WTC11 (cell line): ENCODE measurements around the gene ADAMTS15. TPM values are rescaled to one million over a fixed set of nuclear protein-coding genes. Genes with fewer than 3 reads are reported as not detected.

Experiments used
- ATAC-seq: fragments of 200-7000 bp; cut with Tn5 transposase; 2 replicates; pipeline ENCODE4 v1.10.0; 2021; ENCODE audit warnings: mild to moderate bottlenecking, moderate library complexity
- CTCF ChIA-PET: fragments of 300-600 bp; sonication (Branson Sonifier 250); formaldehyde crosslinking; loops from one replicate; lab custom pipeline; 2021; ENCODE audit warnings: antibody characterized with exemption; lab: Charles Lee
- POLR2A ChIA-PET: fragments of 350-600 bp; sonication (Branson Sonifier 250); formaldehyde crosslinking; loops from one replicate; lab custom pipeline; 2021; ENCODE audit warnings: antibody characterized with exemption; lab: Charles Lee
- DNase-seq: peaks from one replicate; pipeline ENCODE4 v3.0.0; 2021; ENCODE audit warnings: low spot score
- H3K27ac Mint-ChIP-seq: 2 replicates; pipeline ENCODE4 v1.8.0; 2021; ENCODE audit warnings: mixed read lengths
- H3K27me3 Mint-ChIP-seq: 2 replicates; pipeline ENCODE4 v1.8.0; 2021; ENCODE audit warnings: low read depth, mild to moderate bottlenecking, moderate library complexity, mixed read lengths
- H3K36me3 Mint-ChIP-seq: 2 replicates; pipeline ENCODE4 v1.8.0; 2021; ENCODE audit warnings: mixed read lengths
- H3K4me1 Mint-ChIP-seq: 2 replicates; pipeline ENCODE4 v1.8.0; 2022; ENCODE audit warnings: mixed read lengths
- H3K4me3 Mint-ChIP-seq: 2 replicates; pipeline ENCODE4 v1.8.0; 2021; ENCODE audit warnings: mild to moderate bottlenecking, moderate library complexity, mixed read lengths
- H3K9me3 Mint-ChIP-seq: 2 replicates; pipeline ENCODE4 v1.8.0; 2021; ENCODE audit warnings: mixed read lengths
- CBFB ChIP-seq: sonication (generic); formaldehyde crosslinking; IDR thresholded peaks from 2 replicates; pipeline ENCODE4 v1.8.1; 2022; ENCODE audit warnings: mild to moderate bottlenecking, low read depth, missing genetic modification reagents
- ESRRA ChIP-seq: sonication (generic); formaldehyde crosslinking; IDR thresholded peaks from 2 replicates; pipeline ENCODE4 v1.8.1; 2022; ENCODE audit warnings: mild to moderate bottlenecking, missing genetic modification reagents, borderline replicate concordance
- NFATC4 ChIP-seq: fragments of 250-450 bp; sonication (Bioruptor Pico); IDR thresholded peaks from 2 replicates; pipeline ENCODE4 v1.9.0; 2021; ENCODE audit warnings: mild to moderate bottlenecking
- OVOL2 ChIP-seq: fragments of 250-450 bp; sonication (Bioruptor Pico); IDR thresholded peaks from 2 replicates; pipeline ENCODE4 v1.9.0; 2021; ENCODE audit warnings: mild to moderate bottlenecking, borderline replicate concordance
- PRRX2 ChIP-seq: fragments of 250-450 bp; sonication (Bioruptor Pico); IDR thresholded peaks from 2 replicates; pipeline ENCODE4 v1.8.0; 2021; ENCODE audit warnings: mild to moderate bottlenecking
- total RNA-seq: library from RNA; stranded (reverse); gene quantifications from 3 replicates; pipeline ENCODE4 v1.2.3, GENCODE V29; 2021
- TF ChIP-seq, protein P1 (sequence below): sonication (generic); formaldehyde crosslinking; IDR thresholded peaks from 2 replicates; pipeline ENCODE4 v1.8.0; 2022; ENCODE audit warnings: mild to moderate bottlenecking, missing genetic modification reagents
- TF ChIP-seq, protein P2 (sequence below): sonication (generic); formaldehyde crosslinking; IDR thresholded peaks from 2 replicates; pipeline ENCODE4 v1.8.1; 2022; ENCODE audit warnings: low read depth, mild to moderate bottlenecking, moderate library complexity, missing genetic modification reagents, borderline replicate concordance
- TF ChIP-seq, protein P3 (sequence below): sonication (generic); formaldehyde crosslinking; IDR thresholded peaks from 2 replicates; pipeline ENCODE4 v1.8.1; 2022; ENCODE audit warnings: mild to moderate bottlenecking, missing genetic modification reagents, moderate library complexity, borderline replicate concordance
- TF ChIP-seq, protein P4 (sequence below): sonication (generic); formaldehyde crosslinking; IDR thresholded peaks from 2 replicates; pipeline ENCODE4 v1.8.1; 2022; ENCODE audit warnings: low read depth, missing genetic modification reagents, borderline replicate concordance
- TF ChIP-seq, protein P5 (sequence below): fragments of 250-450 bp; sonication (Bioruptor Pico); conservative IDR thresholded peaks from 2 replicates; pipeline ENCODE4 v1.9.0; 2021; ENCODE audit warnings: mild to moderate bottlenecking

Gene ADAMTS15
- total RNA-seq, 1 experiment from 2014 or later = 3.7 TPM

DNA sequence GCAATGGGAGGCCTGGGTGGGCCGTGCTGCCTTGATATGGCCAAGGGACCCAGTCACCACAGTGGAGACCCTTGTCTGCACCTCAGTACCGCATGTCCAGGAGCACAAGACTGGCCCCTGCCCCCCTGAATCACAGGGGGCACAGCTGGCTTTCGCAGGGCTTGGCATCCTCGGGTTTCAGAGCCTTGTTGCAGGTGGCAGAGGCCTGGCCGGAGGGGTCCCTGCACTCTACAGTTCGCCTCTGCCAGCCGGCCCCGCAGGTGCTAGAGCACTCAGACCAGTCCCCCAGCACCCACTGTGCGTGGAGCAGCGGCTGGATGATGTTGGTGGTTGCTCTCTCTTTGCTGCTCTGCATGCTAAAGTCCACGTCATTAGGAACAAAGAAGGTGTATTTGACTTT, 43.0 kb upstream of the ADAMTS15 start (continued):
- TF ChIP-seq, protein P1, sequence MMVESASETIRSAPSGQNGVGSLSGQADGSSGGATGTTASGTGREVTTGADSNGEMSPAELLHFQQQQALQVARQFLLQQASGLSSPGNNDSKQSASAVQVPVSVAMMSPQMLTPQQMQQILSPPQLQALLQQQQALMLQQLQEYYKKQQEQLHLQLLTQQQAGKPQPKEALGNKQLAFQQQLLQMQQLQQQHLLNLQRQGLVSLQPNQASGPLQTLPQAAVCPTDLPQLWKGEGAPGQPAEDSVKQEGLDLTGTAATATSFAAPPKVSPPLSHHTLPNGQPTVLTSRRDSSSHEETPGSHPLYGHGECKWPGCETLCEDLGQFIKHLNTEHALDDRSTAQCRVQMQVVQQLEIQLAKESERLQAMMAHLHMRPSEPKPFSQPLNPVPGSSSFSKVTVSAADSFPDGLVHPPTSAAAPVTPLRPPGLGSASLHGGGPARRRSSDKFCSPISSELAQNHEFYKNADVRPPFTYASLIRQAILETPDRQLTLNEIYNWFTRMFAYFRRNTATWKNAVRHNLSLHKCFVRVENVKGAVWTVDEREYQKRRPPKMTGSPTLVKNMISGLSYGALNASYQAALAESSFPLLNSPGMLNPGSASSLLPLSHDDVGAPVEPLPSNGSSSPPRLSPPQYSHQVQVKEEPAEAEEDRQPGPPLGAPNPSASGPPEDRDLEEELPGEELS (CRISPR knock-in tag) = no peak
- TF ChIP-seq OVOL2 (CRISPR knock-in tag) = no peak
- TF ChIP-seq, protein P2, sequence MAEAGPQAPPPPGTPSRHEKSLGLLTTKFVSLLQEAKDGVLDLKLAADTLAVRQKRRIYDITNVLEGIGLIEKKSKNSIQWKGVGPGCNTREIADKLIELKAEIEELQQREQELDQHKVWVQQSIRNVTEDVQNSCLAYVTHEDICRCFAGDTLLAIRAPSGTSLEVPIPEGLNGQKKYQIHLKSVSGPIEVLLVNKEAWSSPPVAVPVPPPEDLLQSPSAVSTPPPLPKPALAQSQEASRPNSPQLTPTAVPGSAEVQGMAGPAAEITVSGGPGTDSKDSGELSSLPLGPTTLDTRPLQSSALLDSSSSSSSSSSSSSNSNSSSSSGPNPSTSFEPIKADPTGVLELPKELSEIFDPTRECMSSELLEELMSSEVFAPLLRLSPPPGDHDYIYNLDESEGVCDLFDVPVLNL (CRISPR knock-in tag) = no peak
- TF ChIP-seq NFATC4 (CRISPR knock-in tag) = no peak

DNA sequence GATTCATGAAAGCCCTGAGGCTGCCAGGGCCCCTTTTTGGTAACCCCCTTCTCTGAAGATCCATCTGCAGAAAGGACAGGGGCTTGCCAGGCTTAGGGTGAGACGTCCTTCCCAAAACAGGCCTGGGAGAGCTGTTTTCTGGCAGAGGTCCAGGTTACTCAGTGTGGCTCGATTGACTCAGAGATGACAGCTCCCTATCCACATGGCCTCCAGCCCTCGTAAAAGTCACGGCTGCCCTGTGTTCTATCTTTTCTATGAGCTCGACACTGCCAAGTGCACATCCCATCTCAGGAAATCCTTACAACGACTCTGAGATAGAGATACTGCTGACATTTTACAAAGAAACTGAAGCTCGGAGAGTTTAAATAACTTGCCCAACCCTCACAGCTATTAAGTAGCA, 40.5 kb upstream of the ADAMTS15 start:
- Mint-ChIP-seq H3K4me3 (no peak overlapping the region), H3K27ac (no peak overlapping the region), H3K27me3 (peaks cover 4% of the 10 kb centered on the region), H3K4me1 (peaks cover 53% of the 10 kb centered on the region), H3K9me3 (no peaks in the 10 kb centered on the region), H3K36me3 (peaks cover 9% of the 10 kb centered on the region)
- no peak for ATAC-seq
- CTCF ChIA-PET = interaction anchor here (0.8 to 2.7 kb wide), 2 partner anchors 23 to 195 kb away, joined by 3 to 9 read pairs; no protein-coding TSS in a partner anchor
- POLR2A ChIA-PET = no interaction called here
- TF ChIP-seq, protein P3, sequence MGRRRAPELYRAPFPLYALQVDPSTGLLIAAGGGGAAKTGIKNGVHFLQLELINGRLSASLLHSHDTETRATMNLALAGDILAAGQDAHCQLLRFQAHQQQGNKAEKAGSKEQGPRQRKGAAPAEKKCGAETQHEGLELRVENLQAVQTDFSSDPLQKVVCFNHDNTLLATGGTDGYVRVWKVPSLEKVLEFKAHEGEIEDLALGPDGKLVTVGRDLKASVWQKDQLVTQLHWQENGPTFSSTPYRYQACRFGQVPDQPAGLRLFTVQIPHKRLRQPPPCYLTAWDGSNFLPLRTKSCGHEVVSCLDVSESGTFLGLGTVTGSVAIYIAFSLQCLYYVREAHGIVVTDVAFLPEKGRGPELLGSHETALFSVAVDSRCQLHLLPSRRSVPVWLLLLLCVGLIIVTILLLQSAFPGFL (CRISPR knock-in tag) = no peak
- TF ChIP-seq ESRRA (CRISPR knock-in tag) = no peak
- no peak for TF ChIP-seq CBFB
- DNase-seq = no peak

DNA sequence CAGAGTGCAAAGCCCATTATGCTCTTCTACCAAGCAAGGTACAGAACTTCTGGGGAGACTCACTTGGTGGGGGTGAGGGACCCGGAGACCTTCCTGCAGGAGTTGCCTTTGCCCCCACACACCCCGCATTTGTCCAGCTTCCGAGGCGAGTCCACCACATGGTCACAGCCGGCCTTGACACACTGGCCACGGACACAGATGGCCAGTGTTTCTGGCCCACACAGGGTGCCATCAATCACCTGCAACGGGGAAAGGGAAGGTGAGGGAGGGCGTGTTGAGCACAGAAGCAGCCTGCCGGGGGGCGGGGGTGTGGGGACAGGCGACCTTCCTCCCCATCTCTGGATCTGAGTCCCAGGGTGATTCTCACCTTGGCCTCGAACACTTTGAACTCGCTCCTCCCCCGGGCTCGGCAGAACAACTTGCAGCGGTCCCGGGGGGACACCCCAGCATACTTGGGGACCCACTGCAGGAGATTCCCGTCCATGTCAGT, 40.0 kb upstream of the ADAMTS15 start:
- Mint-ChIP-seq H3K27me3 (peaks cover 4% of the 10 kb centered on the region), H3K27ac (no peak overlapping the region), H3K9me3 (no peaks in the 10 kb centered on the region), H3K4me3 (no peak overlapping the region), H3K4me1 (peaks cover 53% of the 10 kb centered on the region), H3K36me3 (peaks cover 11% of the 10 kb centered on the region)
- ATAC-seq (no peak), DNase-seq (no peak)
- ChIA-PET CTCF (interaction anchor here (0.8 to 2.7 kb wide), 3 partner anchors 19 to 196 kb away, joined by 3 to 9 read pairs (median 3); no protein-coding TSS in a partner anchor), POLR2A (no interaction called here)
- TF ChIP-seq, protein P4, sequence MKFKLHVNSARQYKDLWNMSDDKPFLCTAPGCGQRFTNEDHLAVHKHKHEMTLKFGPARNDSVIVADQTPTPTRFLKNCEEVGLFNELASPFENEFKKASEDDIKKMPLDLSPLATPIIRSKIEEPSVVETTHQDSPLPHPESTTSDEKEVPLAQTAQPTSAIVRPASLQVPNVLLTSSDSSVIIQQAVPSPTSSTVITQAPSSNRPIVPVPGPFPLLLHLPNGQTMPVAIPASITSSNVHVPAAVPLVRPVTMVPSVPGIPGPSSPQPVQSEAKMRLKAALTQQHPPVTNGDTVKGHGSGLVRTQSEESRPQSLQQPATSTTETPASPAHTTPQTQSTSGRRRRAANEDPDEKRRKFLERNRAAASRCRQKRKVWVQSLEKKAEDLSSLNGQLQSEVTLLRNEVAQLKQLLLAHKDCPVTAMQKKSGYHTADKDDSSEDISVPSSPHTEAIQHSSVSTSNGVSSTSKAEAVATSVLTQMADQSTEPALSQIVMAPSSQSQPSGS (CRISPR knock-in tag) = no peak
- TF ChIP-seq PRRX2 (CRISPR knock-in tag) = no peak

DNA sequence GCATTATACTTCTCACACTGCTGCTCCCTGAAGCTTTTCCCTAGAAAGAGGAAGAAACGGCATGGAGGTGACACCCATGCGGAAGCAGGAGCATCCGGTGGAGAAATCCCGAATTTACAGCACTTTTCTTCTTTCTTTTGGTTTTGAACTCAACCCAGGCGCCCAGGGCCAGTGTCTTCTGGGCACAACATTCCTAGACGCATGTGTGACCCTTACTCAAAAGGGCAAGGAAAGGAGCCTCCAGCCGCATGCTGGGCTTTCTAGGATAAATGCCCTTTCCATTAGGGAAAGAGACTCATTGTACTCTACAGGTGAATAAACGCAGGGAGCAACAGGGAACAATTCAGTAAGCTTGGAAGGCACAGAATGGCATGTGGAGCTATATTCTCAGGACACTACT, 39.5 kb upstream of the ADAMTS15 start:
- DNase-seq (no peak), ATAC-seq (no peak)
- Mint-ChIP-seq H3K4me3 (no peak overlapping the region), H3K27me3 (peaks cover 4% of the 10 kb centered on the region), H3K36me3 (peaks cover 11% of the 10 kb centered on the region), H3K27ac (no peak overlapping the region), H3K4me1 (peaks cover 53% of the 10 kb centered on the region), H3K9me3 (no peaks in the 10 kb centered on the region)
- ChIA-PET CTCF (interaction anchor here (0.8 to 1.4 kb wide), 2 partner anchors 18 to 196 kb away, joined by 3 read pairs; no protein-coding TSS in a partner anchor), POLR2A (interaction anchor here (0.6 kb wide), 1 partner anchor 11 kb away, joined by 3 read pairs; no protein-coding TSS in a partner anchor)
- TF ChIP-seq, protein P5, sequence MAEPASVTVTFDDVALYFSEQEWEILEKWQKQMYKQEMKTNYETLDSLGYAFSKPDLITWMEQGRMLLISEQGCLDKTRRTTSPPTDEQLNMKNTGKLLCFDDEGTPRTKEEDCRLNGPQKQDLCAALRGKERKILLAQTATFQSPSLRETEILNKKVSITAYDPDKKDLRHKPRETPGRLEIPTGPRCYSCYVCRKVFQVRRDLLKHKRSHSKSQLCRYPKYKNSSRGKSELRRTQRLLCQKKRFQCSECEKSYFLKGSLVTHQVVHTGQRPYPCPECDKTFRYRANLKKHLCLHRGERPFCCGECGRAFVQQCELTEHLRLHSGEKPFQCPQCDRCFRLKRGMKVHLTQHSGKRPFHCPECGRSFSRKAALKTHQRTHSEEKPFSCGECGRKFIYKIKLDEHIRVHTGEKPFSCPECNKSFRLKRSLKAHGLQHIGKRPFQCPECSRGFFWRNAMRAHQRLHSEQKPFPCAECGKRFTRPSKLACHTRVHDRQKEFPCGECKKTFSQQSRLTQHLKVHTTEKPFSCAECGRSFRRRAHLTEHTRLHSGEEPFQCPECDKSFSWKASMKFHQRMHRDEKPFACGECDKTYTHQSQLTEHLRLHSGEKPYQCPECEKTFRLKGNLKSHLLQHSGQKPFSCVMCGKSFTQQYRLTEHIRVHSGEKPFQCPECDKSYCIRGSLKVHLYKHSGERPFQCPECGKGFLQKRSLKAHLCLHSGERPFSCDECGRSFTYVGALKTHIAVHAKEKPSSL (CRISPR knock-in tag) = no peak
